K562 (cell line): ENCODE results near the gene LNPEP. TPM values are rescaled to one million over a fixed set of nuclear protein-coding genes. Genes with fewer than 3 reads are reported as not detected.
A peak's percentile ranks its signal among the peaks of the same experiment; 100 is the strongest.

Experiments
- CEBPB ChIP-seq: fragments of 450-650 bp; IDR thresholded peaks from 2 replicates; pipeline ENCODE4 v1.6.1; 2016; ENCODE audit warnings: missing genetic modification characterization, missing compliant biosample characterization
- CTCF ChIP-seq, 3 experiments: IDR thresholded peaks in 2 of 3; conservative IDR thresholded peaks in 1 of 3; 2 replicates each; pipeline ENCODE4 v1.5.1; 2011 to 2012; ENCODE audit warnings: low read length in 3 of 3, mild to moderate bottlenecking in 3 of 3, control low read depth in 2 of 3, improper control_type of control experiment in 1 of 3, inconsistent platforms in 1 of 3, low read depth in 1 of 3, mixed read lengths in 1 of 3, moderate library complexity in 1 of 3; ENCODE audit not compliant: insufficient read depth in 2 of 3
- E2F3 ChIP-seq: fragments of 250-450 bp; sonication (Bioruptor Pico); IDR thresholded peaks from 2 replicates; pipeline ENCODE4 v1.4.0; 2020; ENCODE audit warnings: mild to moderate bottlenecking
- HLTF ChIP-seq: fragments of 450-650 bp; IDR thresholded peaks from 2 replicates; pipeline ENCODE4 v1.6.1; 2016
- IRF2 ChIP-seq: sonication (generic); formaldehyde crosslinking; IDR thresholded peaks from 2 replicates; pipeline ENCODE4 v1.8.1; 2022; ENCODE audit warnings: mild to moderate bottlenecking, missing genetic modification reagents
- KDM1A ChIP-seq, 2 experiments: fragments of 450-650 bp; IDR thresholded peaks; 2 replicates each; pipeline ENCODE4 v1.6.1; 2016; ENCODE audit warnings: mild to moderate bottlenecking in 2 of 2
- MAZ ChIP-seq, 2 experiments: fragments of 450-650 bp in 1 of 2; sonication (generic) in 1 of 2; formaldehyde crosslinking; IDR thresholded peaks in 1 of 2; conservative IDR thresholded peaks in 1 of 2; 2 replicates each; pipeline versions ENCODE4 v1.4.0 to v1.5.0; 2020; ENCODE audit warnings: mild to moderate bottlenecking in 1 of 2, missing genetic modification reagents in 1 of 2
- NCOA2 ChIP-seq, 2 experiments: fragments of 450-650 bp; IDR thresholded peaks; 2 replicates each; pipeline ENCODE4 v1.6.1; 2018; ENCODE audit warnings: mild to moderate bottlenecking in 2 of 2, moderate library complexity in 1 of 2; ENCODE audit not compliant: partially characterized antibody in 2 of 2
- NFIC ChIP-seq: fragments of 450-650 bp; IDR thresholded peaks from 2 replicates; pipeline ENCODE4 v1.6.1; 2017; ENCODE audit warnings: mild to moderate bottlenecking, inconsistent platforms
- STAT6 ChIP-seq: sonication (generic); formaldehyde crosslinking; IDR thresholded peaks from 2 replicates; pipeline ENCODE4 v1.8.1; 2023; ENCODE audit warnings: mild to moderate bottlenecking, missing genetic modification reagents
- TRIM24 ChIP-seq, 2 experiments: fragments of 450-650 bp; IDR thresholded peaks; 2 replicates each; pipeline ENCODE4 v1.6.1; 2016
- ZNF518B ChIP-seq: fragments of 250-450 bp; sonication (Bioruptor Pico); IDR thresholded peaks from 2 replicates; pipeline ENCODE4 v1.5.0; 2021; ENCODE audit warnings: mild to moderate bottlenecking, moderate library complexity
- ZNF583 ChIP-seq: fragments of 250-450 bp; sonication (Bioruptor Pico); IDR thresholded peaks from 2 replicates; pipeline ENCODE4 v1.4.0; 2020
- polyA plus RNA-seq, 8 experiments: library from polyadenylated mRNA; depleted of rRNA in 4 of 8; stranded (reverse) in 5 of 8; unstranded in 3 of 8; fragments of >200 nt; fragmentation: Nextera tagmentation in 2 of 8; fragmentation: Illumina TruSeq in 1 of 8; extraction: Ambion mirVana in 2 of 8; extraction: Trizol in 1 of 8; gene quantifications; 2 replicates each; pipeline versions ENCODE4 v1.2.1 to v1.2.3, GENCODE V29; 2011 to 2014; ENCODE audit warnings: inconsistent platforms in 1 of 8, missing spikeins in 1 of 8
- total RNA-seq, 7 experiments: library from RNA; depleted of rRNA in 6 of 7; stranded (reverse); fragments of >200 nt in 6 of 7; fragmentation: Illumina TruSeq in 2 of 7; extraction: Trizol in 2 of 7; gene quantifications; 2 replicates each; pipeline versions ENCODE4 v1.2.1 to v1.2.3, GENCODE V29; 2011 to 2021; ENCODE audit warnings: low replicate concordance in 1 of 7
- TF ChIP-seq, protein P1 (sequence below): IDR thresholded peaks from 2 replicates; pipeline ENCODE4 v1.6.1; 2016; ENCODE audit warnings: missing genetic modification characterization, missing compliant biosample characterization

The LNPEP gene
- total and polyA plus RNA-seq, 9 of the 15 experiments (the other 6 are each of a cell fraction or from before 2014, with no cell fraction given) = 2.6 to 27.9 (median 11.2) TPM

DNA sequence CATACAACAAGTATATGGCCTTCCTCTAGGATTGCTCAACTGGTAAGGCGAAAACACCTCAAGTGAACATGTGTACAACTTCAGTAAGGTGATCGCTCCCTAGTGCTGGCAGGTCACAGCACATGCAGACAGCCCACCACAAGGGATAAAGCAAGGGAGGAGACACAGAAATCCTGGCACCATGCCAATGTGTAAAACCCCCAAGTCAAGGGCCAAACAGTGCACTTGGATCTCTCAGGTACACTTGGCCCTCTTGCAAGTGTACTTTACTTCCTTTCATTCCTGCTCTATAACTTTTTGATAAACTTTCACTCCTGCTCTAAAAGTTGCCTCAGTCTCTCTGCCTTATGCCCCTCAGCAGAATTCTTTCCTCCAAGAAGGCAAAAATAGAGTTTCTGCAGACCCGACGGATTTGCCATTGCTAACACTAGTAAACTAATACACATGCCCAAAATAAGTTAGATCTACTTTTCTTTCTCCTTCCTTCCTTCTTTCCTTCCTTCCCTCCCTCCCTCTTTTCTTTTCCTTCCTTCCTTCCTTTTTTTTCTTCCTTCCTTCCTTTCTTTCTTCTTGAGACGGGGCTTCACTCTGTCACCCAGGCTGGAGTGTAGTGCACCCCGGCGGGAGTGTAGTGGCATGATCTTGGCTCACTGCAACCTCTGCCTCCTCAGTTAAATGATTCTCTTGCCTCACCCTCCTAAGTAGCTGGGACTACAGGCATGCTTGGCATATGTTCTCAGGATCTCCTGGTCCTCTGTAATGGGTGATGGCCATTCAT, 6.8 kb upstream of the LNPEP start (continued):
- TF ChIP-seq STAT6 (CRISPR knock-in tag) = no peak
- TF ChIP-seq CEBPB (tag) = peak; percentile 65
- TF ChIP-seq, protein P1, sequence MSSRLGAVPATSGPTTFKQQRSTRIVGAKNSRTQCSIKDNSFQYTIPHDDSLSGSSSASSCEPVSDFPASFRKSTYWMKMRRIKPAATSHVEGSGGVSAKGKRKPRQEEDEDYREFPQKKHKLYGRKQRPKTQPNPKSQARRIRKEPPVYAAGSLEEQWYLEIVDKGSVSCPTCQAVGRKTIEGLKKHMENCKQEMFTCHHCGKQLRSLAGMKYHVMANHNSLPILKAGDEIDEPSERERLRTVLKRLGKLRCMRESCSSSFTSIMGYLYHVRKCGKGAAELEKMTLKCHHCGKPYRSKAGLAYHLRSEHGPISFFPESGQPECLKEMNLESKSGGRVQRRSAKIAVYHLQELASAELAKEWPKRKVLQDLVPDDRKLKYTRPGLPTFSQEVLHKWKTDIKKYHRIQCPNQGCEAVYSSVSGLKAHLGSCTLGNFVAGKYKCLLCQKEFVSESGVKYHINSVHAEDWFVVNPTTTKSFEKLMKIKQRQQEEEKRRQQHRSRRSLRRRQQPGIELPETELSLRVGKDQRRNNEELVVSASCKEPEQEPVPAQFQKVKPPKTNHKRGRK (tag) = peak; percentile 87
- TF ChIP-seq CTCF (IDR thresholded peaks at IDR 0.05 in 2 of 3, conservative IDR thresholded peaks at IDR 0.05 in 1 of 3; ENCODE audit: insufficient read depth in 2 of 3, low read depth in 1 of 3, low read length in 3 of 3) = no peak
- TF ChIP-seq ZNF518B (CRISPR knock-in tag) = no peak
- TF ChIP-seq NFIC = peak; percentile 100
- TF ChIP-seq NCOA2 (IDR thresholded peaks at IDR 0.05; ENCODE audit: partially characterized antibody in 2 of 2) = peak in 1 of 2 experiments; percentile 43
- TF ChIP-seq MAZ (CRISPR knock-in tag; conservative IDR thresholded peaks at IDR 0.05 in 1 of 2, IDR thresholded peaks at IDR 0.05 in 1 of 2) = no peak
- TF ChIP-seq ZNF583 = no peak
- 0 out of 2 replicates have a peak, but pooled peaks have one; percentile 71 for TF ChIP-seq HLTF
- 0 out of 4 replicates have a peak, but pooled peaks of 1 of the 2 experiments have one; percentile 11 for TF ChIP-seq KDM1A (IDR thresholded peaks at IDR 0.05)
- TF ChIP-seq IRF2 (CRISPR knock-in tag) = no peak
- no peak for TF ChIP-seq E2F3 (CRISPR knock-in tag)
- 0 out of 4 replicates have a peak, but pooled peaks of 1 of the 2 experiments have one; percentile 14 for TF ChIP-seq TRIM24 (IDR thresholded peaks at IDR 0.05)
